ENCODE data around the gene CLEC14A. TPM values are rescaled to one million over a fixed set of nuclear protein-coding genes. Genes with fewer than 3 reads are reported as not detected.

The CLEC14A gene
- total RNA-seq, 1 donor from 2014 or later, result 0.17 TPM

DNA sequence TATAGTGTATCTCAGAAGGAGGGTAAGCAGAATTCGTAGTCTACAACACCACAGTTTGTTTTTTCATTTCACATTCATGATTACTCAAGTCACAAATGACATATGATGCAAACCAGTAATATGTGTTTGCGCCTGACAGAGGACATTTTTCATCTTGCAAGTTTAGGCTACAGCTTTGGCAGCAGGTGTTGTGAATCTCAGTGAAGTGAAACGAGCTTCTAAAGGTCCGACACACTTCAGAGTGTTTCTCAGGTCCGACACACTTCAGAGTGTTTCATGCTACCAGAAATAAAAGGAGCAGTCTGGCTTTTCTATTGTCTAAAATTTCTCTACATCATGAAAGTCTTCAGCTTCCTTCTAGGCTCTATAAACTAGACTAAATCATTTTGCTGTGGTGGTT lies 22.7 kb downstream of the CLEC14A start:
- no peak overlapping the region for H3K4me3 Mint-ChIP-seq (ENCODE audit: low read depth)
- H3K4me1 Mint-ChIP-seq (ENCODE audit: low read depth), result no peaks in the 10 kb centered on the region
- TF ChIP-seq, protein P1, sequence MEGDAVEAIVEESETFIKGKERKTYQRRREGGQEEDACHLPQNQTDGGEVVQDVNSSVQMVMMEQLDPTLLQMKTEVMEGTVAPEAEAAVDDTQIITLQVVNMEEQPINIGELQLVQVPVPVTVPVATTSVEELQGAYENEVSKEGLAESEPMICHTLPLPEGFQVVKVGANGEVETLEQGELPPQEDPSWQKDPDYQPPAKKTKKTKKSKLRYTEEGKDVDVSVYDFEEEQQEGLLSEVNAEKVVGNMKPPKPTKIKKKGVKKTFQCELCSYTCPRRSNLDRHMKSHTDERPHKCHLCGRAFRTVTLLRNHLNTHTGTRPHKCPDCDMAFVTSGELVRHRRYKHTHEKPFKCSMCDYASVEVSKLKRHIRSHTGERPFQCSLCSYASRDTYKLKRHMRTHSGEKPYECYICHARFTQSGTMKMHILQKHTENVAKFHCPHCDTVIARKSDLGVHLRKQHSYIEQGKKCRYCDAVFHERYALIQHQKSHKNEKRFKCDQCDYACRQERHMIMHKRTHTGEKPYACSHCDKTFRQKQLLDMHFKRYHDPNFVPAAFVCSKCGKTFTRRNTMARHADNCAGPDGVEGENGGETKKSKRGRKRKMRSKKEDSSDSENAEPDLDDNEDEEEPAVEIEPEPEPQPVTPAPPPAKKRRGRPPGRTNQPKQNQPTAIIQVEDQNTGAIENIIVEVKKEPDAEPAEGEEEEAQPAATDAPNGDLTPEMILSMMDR (IDR thresholded peaks at IDR 0.05; ENCODE audit: unreplicated experiment), result no peak
- no peak for DNase-seq (ENCODE audit: low spot score, unreplicated experiment)
- H3K27ac Mint-ChIP-seq, result no peak overlapping the region
- H3K27me3 Mint-ChIP-seq, result peaks cover 15% of the 10 kb centered on the region
- H3K36me3 Mint-ChIP-seq (ENCODE audit: insufficient read depth), result no peaks in the 10 kb centered on the region
- H3K9me3 Mint-ChIP-seq (ENCODE audit: low read depth), result no peaks in the 10 kb centered on the region

DNA sequence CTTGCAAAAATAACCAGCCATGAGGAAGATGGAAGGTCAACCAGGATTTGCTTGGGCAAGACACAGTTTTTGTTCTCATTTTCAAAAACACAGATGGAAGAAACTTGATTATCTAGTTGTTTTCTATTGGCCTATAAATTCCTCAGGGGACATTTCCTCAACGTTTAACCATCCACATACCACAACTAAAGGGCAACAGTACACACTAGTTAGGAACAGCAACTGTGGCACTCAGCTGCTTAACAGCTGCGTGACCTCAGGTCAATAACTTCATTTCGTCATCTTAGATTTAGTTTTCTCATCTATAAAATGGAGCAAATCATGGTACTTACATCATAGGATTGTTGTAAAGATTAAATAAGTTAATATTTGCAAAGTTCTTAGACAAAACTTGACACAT lies 29.5 kb downstream of the CLEC14A start:
- no peak overlapping the region for H3K27ac Mint-ChIP-seq

DNA sequence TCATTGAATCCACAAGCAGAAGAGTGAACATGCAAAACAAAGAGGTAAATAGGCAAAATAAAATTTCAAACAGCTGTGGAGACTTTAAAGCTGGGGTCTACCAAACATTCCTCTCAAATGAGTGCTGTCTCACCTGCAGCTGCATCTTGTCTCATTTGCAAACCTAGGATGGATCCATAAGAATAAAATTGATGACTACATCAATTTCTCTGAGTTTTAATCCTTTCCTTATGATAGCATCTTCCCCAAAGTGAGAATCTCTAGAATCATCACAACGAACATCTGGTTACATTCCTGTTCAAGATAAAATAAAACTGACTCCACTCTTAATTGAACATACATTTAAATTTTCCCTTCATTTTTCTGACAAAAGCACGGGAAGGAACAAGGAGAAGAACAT lies 29.9 kb downstream of the CLEC14A start:
- Mint-ChIP-seq H3K9me3 (ENCODE audit: low read depth) (peaks cover 3% of the 10 kb centered on the region), H3K4me1 (ENCODE audit: low read depth) (no peaks in the 10 kb centered on the region), H3K36me3 (ENCODE audit: insufficient read depth) (no peaks in the 10 kb centered on the region), H3K4me3 (ENCODE audit: low read depth) (no peak overlapping the region), H3K27ac (no peak overlapping the region), H3K27me3 (peaks cover 4% of the 10 kb centered on the region)
- DNase-seq (ENCODE audit: low spot score, unreplicated experiment), result no peak
- TF ChIP-seq, protein P1 (IDR thresholded peaks at IDR 0.05; ENCODE audit: unreplicated experiment), result no peak

More for the DNA sequence above, 29.5 kb downstream of the CLEC14A start:
- peaks cover 3% of the 10 kb centered on the region for H3K9me3 Mint-ChIP-seq (ENCODE audit: low read depth)
- DNase-seq (ENCODE audit: low spot score, unreplicated experiment), result no peak
- H3K36me3 Mint-ChIP-seq (ENCODE audit: insufficient read depth), result no peaks in the 10 kb centered on the region
- TF ChIP-seq, protein P1 (IDR thresholded peaks at IDR 0.05; ENCODE audit: unreplicated experiment), result no peak
- H3K27me3 Mint-ChIP-seq, result peaks cover 8% of the 10 kb centered on the region
- no peaks in the 10 kb centered on the region for H3K4me1 Mint-ChIP-seq (ENCODE audit: low read depth)
- no peak overlapping the region for H3K4me3 Mint-ChIP-seq (ENCODE audit: low read depth)

DNA sequence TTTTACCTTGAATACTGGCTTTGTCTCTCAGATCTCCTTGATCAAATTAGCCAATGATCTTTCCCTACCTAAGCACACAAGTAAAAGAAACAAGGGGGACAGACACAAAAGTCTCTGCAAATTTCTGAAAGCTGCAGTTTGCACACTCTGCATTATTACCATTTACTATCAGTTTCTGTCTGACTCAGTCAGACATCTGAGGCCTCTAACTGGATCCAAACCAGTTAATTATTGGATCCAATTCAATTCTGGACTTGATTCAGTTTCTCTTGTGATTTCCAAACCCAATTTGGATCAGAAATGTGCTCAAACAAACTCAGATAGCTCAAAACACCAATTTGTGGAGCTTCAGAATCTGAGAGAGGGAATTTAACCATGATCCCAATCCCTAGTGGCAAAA lies 31.6 kb downstream of the CLEC14A start:
- Mint-ChIP-seq H3K27me3 (peaks cover 3% of the 10 kb centered on the region), H3K4me1 (ENCODE audit: low read depth) (no peaks in the 10 kb centered on the region), H3K36me3 (ENCODE audit: insufficient read depth) (no peaks in the 10 kb centered on the region), H3K27ac (no peak overlapping the region), H3K4me3 (ENCODE audit: low read depth) (no peak overlapping the region), H3K9me3 (ENCODE audit: low read depth) (peaks cover 3% of the 10 kb centered on the region)
- TF ChIP-seq, protein P1 (IDR thresholded peaks at IDR 0.05; ENCODE audit: unreplicated experiment), result no peak
- no peak for DNase-seq (ENCODE audit: low spot score, unreplicated experiment)

DNA sequence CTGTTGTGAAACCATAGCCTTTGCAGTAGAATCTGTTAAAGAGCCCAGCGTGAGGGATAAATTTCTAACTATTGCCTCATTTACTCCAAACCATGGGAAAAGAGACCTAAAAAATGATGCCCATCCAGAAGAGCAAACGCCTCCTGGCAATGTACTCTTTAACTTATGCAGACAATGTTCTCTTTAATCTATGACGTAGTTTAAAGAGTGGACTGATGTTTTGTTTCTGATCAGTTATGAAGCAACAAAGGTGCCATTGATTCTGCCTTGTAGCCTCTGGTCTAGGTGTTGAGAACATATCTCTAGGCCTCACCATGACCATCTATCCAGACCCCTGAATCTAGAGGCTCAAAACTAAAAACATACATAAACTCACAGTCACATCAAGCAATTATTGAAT lies 34.8 kb downstream of the CLEC14A start:
- H3K36me3 Mint-ChIP-seq (ENCODE audit: insufficient read depth), result no peaks in the 10 kb centered on the region
- TF ChIP-seq, protein P1 (IDR thresholded peaks at IDR 0.05; ENCODE audit: unreplicated experiment), result no peak
- H3K27ac Mint-ChIP-seq, result no peak overlapping the region

More for the DNA sequence above, 34.8 kb downstream of the CLEC14A start:
- Mint-ChIP-seq H3K4me3 (ENCODE audit: low read depth) (no peak overlapping the region), H3K9me3 (ENCODE audit: low read depth) (peaks cover 3% of the 10 kb centered on the region), H3K4me1 (ENCODE audit: low read depth) (peaks cover 12% of the 10 kb centered on the region), H3K27me3 (peaks cover 7% of the 10 kb centered on the region)
- DNase-seq (ENCODE audit: low spot score, unreplicated experiment), result no peak
